ENCODE results near the gene SLC2A13.

Gene SLC2A13

DNA sequence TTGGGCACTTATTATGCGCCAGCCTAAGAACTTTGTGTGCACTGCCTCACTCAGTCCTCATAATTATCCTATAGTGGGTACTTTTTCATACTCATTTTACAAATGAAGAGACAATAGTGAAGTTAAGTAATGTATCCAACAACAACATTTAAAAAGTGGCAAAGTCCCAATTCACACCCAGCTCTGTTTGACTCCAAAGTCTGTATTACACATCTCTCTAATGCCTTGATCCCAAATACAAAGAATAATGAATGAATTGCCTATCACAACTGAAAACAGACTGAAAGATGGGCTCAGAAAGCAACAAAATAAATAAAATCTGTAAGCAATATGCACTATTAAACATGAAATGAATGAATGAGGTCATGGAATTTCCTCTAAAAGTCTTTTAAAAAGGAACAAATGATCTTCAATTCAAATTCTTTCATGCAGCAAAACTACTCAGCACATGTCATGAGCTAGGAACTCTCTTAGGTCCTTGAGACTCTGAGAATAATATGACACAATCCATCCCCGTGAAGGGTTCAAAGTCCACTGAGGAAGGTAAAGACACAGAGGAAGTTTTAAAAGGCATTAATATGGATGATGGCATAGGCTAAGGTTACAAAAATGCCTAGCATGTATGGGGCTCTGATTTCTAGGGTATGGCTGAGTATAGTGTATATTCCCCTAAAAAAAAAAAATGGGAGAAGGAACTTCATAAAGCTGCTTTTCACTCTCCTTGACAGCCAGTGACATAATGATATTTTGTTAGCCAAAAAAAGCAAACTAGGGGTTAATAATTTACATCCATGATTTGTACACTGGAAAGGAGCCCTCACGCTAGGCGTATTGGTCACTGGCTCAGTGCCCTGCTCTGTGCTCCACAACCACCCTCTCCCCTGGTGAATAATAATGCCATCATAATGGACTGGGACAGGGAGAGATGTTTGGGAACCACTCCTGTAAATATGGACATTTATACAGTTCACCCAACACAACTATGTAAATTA is 103.4 kb downstream of the SLC2A13 start:
- DNase-seq (ENCODE audit: insufficient read length, low spot score), result no peak
- FAIRE-seq, result no peak

DNA sequence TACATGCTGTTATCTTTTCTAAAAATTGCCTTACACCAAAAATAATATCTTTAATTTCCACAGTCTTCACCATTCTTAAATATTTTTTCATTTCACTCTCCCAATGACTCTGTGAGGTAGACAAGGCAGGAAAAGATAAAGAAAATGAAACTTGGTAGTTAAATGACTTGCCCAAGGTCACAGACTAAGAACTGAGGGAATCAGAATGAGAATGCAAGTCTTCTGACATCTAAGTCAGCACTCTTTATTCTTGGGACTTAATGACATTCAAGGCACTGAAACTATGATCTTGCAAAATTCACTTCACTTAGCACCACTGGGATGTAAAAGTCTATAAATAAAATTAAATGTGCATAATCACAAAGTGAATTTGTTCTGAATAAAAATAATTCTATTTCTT is 104.5 kb downstream of the SLC2A13 start:
- peak; percentile 21 for FAIRE-seq
- no peak for DNase-seq (ENCODE audit: insufficient read length, low spot score)

DNA sequence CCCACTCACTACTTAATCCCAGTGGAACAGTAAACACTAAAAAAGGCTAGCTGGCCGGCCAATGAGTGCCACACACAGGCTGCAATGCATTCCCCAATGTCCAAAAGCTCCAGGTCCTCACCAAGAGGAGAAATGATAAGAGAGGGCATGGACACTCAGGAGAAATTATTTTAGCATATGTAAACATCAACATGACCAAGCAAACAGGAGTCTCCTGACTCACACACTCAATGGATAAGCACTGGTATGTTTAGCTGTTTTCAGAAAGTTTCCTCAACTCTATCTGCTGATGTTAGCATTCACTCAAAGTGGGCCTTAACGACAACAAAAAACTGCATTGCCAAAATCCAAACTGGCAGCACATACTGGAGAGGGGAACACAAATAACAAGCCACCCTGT is 105.0 kb downstream of the SLC2A13 start:
- FAIRE-seq (no peak), DNase-seq (ENCODE audit: insufficient read length, low spot score) (no peak)

DNA sequence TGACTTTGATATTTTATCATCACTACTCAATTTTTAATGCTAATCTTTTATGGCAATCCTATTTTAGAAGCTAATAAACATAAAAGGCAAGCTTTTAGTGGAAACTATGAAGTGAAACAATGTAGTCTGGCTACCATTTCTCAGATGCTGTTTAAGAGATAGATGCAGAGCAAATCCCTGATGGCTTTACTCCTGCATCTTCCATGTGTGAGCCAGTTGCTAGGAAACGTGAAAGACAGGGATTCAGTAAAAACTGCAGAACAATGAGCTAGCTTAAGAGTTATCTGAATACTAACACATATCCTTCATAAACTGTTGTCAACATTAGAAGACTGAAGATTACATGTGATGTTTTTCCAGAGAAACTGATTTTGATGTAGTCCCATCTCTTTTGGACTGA is 112.6 kb downstream of the SLC2A13 start:
- no peak for DNase-seq (ENCODE audit: insufficient read length, low spot score)

DNA sequence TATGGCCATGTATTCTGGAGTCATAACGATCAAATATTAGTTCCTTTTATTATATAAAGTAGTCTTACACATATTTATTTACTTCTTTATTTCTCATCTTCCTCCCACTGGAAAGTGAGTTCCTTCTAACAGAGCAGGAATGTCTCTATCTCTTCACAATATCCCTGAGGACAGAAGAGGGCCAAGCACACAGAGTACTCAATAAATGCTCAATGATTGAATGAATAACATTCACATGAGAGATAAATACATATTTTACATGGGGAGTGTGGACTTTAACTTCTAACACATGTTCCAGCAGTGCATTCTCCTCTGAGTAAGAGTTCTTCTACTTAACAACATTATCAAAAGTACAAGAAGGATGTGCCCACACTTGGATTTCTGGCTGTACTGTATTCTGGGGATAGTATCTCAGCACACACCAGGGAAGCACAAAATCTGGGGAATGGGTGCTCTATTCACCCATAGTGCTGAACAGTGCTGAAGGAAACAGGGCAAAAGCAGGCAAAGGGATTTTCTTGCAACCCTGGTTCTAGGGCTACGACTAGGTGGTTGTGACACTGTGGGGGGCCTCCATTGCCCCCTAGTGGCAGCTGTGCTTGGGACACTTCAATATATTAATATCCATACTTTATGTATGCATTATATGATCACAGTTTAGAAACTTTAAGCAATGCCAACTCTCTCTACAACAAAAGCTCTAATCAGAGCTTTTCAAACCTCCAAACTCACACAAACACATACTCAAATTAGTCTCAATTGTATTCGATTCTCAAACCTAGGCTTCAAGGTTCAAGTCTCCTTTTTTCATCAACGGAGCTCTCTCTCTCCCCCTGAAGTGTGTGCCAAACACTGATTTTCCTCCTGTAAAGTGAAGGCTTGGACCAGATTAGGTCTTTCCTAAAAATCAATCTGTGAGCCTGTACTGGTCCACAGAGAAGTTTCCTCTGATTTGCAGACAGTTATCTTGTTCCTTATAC is 115.5 kb downstream of the SLC2A13 start:
- FAIRE-seq (peak; percentile 40), DNase-seq (ENCODE audit: insufficient read length, low spot score) (peak; percentile 23)

More for the DNA sequence above, 112.6 kb downstream of the SLC2A13 start:
- no peak for FAIRE-seq

DNA sequence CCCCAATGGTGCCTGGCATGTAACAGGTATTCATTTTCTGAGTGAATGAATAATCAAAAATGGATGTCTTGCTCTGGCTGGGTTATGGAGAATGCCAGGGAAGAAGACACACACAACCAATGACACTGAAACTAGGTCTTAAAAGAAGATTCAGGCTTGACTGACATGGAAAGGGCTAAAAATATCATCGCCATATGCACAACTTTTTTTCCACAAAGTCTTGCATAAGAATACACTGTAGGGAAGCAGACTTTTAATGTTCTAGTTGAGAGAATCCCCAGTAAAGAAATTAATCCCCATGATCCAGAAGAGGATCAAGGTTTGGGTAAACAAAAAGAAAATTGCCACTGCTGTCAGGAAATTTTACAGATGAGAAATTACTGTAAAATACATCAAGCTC is 116.4 kb downstream of the SLC2A13 start:
- FAIRE-seq, result no peak

DNA sequence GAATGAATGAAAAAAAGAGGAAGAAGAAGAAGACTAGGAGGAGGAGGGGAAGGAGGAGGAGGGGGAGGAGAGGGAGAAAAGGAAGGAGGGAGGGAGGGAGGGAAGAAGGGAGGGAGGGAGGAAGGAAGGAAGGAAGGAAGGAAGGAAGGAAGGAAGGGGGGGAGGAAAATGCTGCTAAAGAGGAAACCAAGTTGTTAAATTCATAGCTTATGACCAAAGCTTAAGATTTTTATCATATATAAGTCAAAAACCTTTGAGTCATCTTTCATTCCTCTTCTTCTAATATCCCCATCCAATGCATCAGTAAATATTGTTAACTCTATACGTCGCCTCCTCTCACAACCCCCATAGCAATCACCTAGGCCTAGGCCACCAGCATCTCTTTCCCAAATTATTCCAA is 117.3 kb downstream of the SLC2A13 start:
- FAIRE-seq, result no peak
- DNase-seq (ENCODE audit: insufficient read length, low spot score), result no peak

More for the DNA sequence above, 116.4 kb downstream of the SLC2A13 start:
- no peak for DNase-seq (ENCODE audit: insufficient read length, low spot score)

DNA sequence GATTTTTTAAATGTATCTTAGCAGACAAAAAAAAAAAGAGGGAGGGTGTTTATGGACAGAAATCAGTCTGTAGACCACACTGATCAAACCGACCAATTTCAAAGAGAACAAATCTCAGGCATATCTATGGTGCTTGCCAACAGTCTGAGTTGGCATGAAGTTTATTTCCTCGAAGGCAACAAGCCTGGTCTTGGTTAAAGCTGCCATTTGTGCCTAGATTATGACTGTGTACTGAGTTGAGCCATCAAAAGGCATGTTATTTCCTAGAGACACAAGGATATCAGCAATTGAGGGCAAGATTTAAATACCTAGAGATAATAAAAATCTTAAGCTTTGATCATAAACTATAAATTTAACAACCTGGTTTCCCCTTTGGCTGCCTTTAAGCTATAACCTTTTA is 119.2 kb downstream of the SLC2A13 start:
- FAIRE-seq (no peak), DNase-seq (ENCODE audit: insufficient read length, low spot score) (no peak)

DNA sequence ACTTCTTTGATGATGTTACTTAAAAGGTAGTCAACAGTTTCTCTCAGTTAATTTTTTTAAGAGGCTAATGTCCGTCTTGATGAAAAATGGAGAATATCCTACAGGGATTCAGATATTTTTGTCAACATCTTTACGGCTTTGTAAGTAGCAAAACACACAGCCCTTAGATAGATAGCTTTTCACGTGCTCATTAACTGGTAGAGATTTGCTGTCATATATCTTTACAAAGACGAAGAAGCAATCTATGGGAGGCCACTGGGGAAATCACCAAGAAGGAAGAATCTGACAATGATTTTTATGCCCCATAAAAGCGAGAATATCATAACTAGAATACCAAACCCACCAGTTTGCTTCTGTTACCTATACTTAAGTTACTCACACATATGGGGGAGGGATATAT is 121.2 kb downstream of the SLC2A13 start:
- DNase-seq (ENCODE audit: insufficient read length, low spot score) (no peak), FAIRE-seq (no peak)

DNA sequence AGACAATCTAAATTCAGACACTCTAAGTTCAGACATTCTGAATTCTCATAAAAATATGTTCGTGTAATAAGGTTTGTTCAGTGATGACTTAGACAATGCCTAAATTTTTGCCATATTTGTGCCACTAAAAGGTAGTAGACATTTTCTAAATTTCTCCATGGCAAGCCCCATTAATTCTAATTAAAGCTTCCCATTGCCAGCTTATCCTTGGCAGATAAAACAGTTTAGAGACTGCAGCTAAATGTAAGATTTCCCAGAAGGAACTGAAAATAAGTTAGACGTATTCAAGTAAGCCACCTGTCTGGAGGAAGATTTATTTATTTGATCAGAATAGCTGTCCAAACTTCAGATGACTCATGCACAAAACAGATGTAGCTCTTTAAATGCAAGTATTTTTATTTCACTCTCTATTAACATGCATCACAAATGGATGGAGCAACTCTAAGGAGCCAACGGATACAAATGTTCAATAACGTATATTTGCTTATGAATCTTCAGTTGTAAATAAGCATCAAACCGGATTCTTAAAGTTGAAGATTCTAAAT is 130.4 kb downstream of the SLC2A13 start:
- FAIRE-seq (no peak), DNase-seq (ENCODE audit: insufficient read length, low spot score) (no peak)

DNA sequence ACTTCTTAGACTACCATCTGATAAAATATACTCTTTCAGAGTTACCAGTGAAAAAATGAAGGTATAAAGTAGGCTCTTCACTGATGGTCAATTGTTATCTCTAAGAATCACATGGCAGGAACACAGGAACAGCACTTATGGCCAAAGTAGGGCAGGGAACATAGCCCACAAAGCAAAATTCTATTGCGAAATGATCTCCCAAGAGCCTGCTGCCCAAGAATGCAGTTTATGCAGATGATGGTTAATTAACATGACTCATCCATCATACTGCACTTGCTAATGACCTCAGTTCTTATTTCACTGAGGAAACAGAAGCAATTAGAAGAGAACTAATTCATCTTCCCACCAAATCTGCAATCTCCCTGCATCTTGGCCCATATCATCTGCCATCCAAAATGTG is 133.8 kb downstream of the SLC2A13 start:
- FAIRE-seq (no peak), DNase-seq (ENCODE audit: insufficient read length, low spot score) (no peak)

DNA sequence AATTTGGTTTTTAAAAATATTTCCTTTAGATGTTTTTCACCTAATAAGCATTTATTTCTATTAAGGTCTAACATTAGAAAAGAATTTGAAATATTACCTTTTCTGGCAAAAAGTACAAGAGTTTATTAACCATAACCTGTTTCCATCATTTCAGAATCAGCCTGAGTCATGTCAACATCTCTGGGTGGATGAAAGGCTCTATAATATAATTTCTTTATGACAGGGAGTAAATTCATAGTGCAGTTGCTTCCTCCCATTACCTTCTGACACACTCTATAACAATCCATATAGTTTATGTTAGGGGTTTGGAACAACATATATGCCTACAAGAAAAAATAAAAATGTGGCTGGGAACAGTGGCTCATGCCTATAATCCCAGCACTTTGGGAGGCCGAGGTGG is 134.5 kb downstream of the SLC2A13 start:
- DNase-seq (ENCODE audit: insufficient read length, low spot score) (no peak), FAIRE-seq (no peak)

DNA sequence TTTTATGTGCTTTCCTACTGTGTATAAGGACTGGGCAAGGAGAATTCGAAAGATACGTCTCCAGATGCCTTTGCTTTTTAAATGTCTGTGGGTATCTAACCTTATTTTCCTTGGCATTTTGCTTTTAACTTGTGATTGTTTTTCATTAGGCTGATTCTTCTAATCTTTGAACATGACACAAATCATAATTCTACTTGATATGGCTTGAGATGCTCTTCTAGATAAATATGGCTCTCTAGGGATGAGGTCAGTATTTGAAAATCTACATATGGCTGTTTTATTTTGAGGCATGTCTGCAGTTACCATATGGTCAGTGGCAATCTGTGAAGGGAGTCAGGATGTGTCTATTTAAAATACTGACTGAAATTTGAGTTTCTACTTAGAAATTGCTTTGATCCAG is 139.2 kb downstream of the SLC2A13 start:
- no peak for FAIRE-seq
- DNase-seq (ENCODE audit: insufficient read length, low spot score), result no peak

DNA sequence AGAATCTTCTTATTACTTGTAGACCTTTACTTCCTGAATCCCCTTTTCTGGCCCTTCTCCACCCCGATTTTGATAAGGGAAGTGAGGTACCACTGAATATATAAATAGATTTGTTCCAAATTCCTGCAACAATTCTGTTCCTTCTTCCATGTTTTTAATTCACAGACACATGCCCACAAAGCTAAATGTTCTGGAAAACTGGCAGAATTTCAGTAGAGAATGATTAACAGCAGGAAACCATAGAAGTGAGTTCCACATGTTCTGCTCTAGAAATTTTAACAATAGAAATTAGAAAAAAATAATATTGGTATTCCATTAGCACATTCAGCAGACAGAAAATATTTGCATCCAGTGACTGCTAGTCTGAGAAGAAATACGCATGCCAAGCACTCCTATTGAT is 139.6 kb downstream of the SLC2A13 start:
- no peak for FAIRE-seq

DNA sequence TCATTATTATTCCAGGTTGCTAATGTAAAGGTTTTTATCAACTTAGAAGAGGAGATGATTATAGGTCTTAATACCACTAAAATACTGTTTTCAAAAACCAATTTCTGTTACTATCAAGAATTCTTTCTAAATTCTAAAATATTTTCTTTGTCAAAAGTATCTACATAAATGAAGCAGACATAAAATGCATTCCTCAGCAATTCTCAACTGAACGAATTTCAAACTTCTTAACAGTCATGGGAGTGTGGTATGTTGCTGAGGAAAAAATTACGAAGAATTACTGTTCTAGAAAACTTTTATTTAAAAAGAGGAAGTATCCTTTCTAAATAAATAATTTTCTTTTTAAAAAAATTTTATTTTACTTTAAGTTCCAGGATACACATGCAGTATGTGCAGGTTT is 146.4 kb downstream of the SLC2A13 start:
- FAIRE-seq (no peak), DNase-seq (ENCODE audit: insufficient read length, low spot score) (no peak)

More for the DNA sequence above, 139.6 kb downstream of the SLC2A13 start:
- DNase-seq (ENCODE audit: insufficient read length, low spot score), result no peak

DNA sequence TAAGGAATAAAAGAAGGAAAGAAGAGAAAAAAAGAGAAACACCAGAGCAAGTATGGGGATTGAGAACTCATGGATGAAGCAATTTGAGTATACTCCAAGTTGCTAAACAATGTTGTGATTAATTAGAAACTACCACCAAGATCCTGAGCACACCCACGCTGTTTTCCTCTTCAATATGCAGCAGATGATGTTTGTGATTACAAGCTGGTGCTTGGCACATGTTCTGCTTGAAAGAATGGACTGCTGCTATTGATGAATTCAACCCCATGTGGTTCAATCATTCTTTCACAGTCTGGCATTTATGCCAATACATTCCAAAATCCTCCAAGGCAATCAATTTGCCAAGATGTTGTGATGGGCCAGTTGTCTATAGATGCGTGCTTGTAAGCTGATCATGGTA is 146.8 kb downstream of the SLC2A13 start:
- DNase-seq (ENCODE audit: insufficient read length, low spot score) (no peak), FAIRE-seq (no peak)

DNA sequence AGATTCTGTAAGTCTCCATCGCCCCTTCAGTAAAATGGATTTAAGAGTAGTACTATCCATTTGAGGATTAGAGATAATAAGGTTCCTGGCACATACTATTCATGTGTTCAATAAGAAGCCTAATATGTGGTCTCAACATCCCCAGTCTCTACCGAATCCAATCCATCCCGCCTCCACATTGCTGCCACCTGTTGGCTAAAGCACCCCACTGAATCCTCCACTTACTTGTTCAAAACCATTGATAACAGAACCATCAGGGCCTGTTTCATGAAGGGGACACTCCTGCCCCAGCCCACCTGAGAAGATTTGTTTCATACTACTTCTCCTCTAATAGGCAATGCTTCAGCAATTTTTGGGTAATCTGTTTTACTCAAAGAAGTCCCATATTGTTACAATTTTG is 147.5 kb downstream of the SLC2A13 start:
- DNase-seq (ENCODE audit: insufficient read length, low spot score) (no peak), FAIRE-seq (no peak)

DNA sequence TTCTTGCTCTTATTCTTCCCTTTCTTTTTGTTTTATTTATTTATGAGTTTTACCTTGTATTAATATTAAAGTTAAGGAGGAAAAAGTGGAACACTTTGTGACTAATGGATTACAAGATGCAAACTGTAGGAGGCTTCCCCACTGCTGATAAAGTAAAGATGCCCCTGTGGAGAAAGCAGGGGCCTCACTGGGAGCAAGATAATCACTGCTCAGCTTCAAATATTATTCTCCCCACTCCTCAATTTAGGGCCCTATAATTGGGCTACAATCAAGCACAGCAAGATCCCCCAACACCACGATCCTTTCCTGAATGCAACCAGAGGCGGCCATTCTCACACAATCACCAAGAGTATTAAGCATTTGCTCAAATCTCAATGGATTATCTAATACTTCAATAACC is 149.2 kb downstream of the SLC2A13 start:
- DNase-seq (ENCODE audit: insufficient read length, low spot score) (no peak), FAIRE-seq (no peak)

DNA sequence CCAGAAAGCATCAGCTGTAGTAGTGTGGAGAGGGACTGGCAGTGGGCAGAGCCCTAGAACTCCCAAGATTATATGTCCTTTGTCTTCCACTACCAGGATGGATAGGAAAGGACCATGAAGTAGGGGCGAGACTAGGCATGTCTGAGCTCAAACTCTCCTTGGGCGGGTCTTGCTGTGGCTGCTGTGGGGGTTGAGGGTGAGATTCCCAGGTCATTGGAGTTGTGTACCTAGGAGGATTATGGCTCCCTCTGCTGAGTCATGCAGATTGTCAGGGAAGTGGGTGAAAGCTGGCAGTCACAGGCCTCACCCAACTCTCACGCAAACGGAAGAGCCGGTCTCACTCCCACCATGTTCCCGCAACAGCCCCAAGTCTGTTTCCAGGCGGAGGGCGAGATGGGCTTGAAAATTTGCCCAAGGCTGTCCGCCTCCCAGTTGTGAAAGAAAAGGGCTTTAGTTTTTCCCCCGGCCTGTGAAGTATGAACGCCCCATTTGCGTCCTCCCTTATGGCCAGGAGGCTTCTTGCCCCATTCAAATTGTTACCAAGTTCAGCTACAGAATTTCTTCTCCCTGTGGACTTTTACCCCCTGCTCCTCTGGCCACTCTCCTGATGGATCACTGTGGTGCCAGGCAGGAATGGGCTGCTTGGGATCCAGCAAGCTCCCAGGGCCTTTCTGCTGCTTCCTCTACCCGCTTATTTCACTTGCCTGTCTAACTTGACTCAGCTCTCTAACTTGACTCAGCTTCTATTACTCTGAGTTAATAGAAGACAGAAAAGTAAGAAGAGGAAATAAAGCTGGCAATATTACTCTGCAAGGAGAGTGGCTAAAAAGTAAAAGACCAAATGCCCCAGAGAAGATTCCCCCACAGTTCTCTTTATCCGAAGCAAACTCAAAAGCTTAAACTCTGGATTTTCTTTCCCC is 159.3 kb downstream of the SLC2A13 start:
- FAIRE-seq (no peak), DNase-seq (ENCODE audit: insufficient read length, low spot score) (no peak)

DNA sequence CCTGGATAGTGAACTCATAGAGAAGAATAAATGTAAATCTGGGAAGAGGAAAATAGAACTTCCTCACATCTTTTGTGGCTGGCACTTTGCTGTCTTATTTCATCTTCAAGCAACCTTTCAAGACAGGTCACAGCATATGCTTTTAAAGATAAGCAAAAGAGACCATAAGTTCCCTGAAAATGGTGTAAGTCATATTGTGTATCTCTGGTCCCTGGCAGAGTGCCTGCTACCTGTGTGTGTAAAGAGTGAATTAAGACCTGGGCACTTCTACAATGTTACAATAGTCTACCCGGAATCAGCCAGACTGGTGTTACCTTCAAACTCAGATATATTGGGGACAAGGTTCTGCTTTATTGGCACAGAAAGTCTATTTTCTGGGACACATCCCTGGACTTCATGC is 168.8 kb downstream of the SLC2A13 start:
- FAIRE-seq, result no peak
- DNase-seq (ENCODE audit: insufficient read length, low spot score), result no peak

Measured in GM19239 (cell line).